Measurements from ENCODE around the gene ATXN1.

The ATXN1 gene

GRCh38 chr6:16327777-16328325 is 433.4 kb downstream of the ATXN1 start:
- Histone ChIP-seq H3K4me1 (ENCODE audit: insufficient read depth, low read length, poor library complexity, severe bottlenecking) (peaks cover 9% of the 10 kb centered on the region), H3K4me2 (ENCODE audit: low read depth, low read length, poor library complexity, severe bottlenecking) (no peak overlapping the region), H3K79me2 (ENCODE audit: insufficient read depth, low read length) (no peaks in the 10 kb centered on the region), H3K9me3 (ENCODE audit: insufficient read depth, low read depth, low read length) (no peaks in the 10 kb centered on the region), H3K4me3 (ENCODE audit: low read length, poor library complexity, severe bottlenecking) (no peak overlapping the region), H3F3A (ENCODE audit: low read depth) (no peaks in the 10 kb centered on the region), H3K9me2 (replicated peaks; ENCODE audit: low read depth, low read length) (no peaks in the 10 kb centered on the region), H3K36me3 (ENCODE audit: insufficient read depth, low read length) (peaks cover 16% of the 10 kb centered on the region; the same call in 1 of the 2 replicates), H3K27me3 (ENCODE audit: insufficient read depth, low read length, poor library complexity, severe bottlenecking) (no peaks in the 10 kb centered on the region), H2AFZ (ENCODE audit: low read length) (no peak overlapping the region), H4K20me1 (ENCODE audit: insufficient read depth, low read length, poor library complexity, severe bottlenecking) (no peaks in the 10 kb centered on the region), H3K9ac (ENCODE audit: low read depth, low read length, poor library complexity, severe bottlenecking) (no peak overlapping the region)
- TF ChIP-seq, protein P1, sequence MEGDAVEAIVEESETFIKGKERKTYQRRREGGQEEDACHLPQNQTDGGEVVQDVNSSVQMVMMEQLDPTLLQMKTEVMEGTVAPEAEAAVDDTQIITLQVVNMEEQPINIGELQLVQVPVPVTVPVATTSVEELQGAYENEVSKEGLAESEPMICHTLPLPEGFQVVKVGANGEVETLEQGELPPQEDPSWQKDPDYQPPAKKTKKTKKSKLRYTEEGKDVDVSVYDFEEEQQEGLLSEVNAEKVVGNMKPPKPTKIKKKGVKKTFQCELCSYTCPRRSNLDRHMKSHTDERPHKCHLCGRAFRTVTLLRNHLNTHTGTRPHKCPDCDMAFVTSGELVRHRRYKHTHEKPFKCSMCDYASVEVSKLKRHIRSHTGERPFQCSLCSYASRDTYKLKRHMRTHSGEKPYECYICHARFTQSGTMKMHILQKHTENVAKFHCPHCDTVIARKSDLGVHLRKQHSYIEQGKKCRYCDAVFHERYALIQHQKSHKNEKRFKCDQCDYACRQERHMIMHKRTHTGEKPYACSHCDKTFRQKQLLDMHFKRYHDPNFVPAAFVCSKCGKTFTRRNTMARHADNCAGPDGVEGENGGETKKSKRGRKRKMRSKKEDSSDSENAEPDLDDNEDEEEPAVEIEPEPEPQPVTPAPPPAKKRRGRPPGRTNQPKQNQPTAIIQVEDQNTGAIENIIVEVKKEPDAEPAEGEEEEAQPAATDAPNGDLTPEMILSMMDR (conservative IDR thresholded peaks at IDR 0.05; ENCODE audit: low read length), result no peak
- TF ChIP-seq EZH2phosphoT487 (IDR thresholded peaks at IDR 0.05; ENCODE audit: borderline replicate concordance), result no peak

- Histone ChIP-seq H2AFZ (ENCODE audit: low read length) (no peak overlapping the region), H3K9ac (ENCODE audit: low read depth, low read length, poor library complexity, severe bottlenecking) (no peak overlapping the region), H3K4me1 (ENCODE audit: insufficient read depth, low read length, poor library complexity, severe bottlenecking) (peaks cover 15% of the 10 kb centered on the region), H3K79me2 (ENCODE audit: insufficient read depth, low read length) (no peaks in the 10 kb centered on the region), H3K9me2 (replicated peaks; ENCODE audit: low read depth, low read length) (no peaks in the 10 kb centered on the region), H3K27me3 (ENCODE audit: insufficient read depth, low read length, poor library complexity, severe bottlenecking) (no peaks in the 10 kb centered on the region), H3F3A (ENCODE audit: low read depth) (no peaks in the 10 kb centered on the region), H3K4me3 (ENCODE audit: low read length, poor library complexity, severe bottlenecking) (no peak overlapping the region), H3K9me3 (ENCODE audit: insufficient read depth, low read depth, low read length) (no peaks in the 10 kb centered on the region), H3K36me3 (ENCODE audit: insufficient read depth, low read length) (peaks cover 16% of the 10 kb centered on the region; the same call in 1 of the 2 replicates), H3K4me2 (ENCODE audit: low read depth, low read length, poor library complexity, severe bottlenecking) (no peak overlapping the region), H4K20me1 (ENCODE audit: insufficient read depth, low read length, poor library complexity, severe bottlenecking) (no peaks in the 10 kb centered on the region)
- TF ChIP-seq, protein P1 (conservative IDR thresholded peaks at IDR 0.05; ENCODE audit: low read length), result no peak
Observed at GRCh38 chr6:16326971-16327776, 434.1 kb downstream of the ATXN1 start.

DNA sequence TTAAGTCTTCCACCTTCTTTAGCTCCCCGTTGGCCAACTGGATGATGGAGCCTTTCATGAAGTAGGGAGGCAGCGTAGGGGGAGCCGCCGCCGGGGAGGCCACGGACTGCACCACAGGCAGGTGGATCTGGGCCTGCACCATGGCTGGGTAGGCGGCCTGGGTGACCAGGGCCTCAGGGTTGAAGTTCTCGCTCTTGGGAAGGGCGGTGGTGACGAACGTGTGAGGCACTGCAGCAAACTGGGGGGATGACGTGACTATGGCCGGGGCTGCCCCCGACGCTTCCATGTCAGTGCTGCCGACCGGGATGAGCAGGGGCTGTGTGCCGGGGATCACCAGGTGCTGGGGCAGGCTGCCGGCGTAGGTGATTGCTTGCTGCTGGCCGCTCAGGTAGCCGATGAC is 434.7 kb downstream of the ATXN1 start:
- H3K9me3 ChIP-seq (ENCODE audit: insufficient read depth, low read depth, low read length), result no peaks in the 10 kb centered on the region
- H3K4me2 ChIP-seq (ENCODE audit: low read depth, low read length, poor library complexity, severe bottlenecking), result no peak overlapping the region
- no peaks in the 10 kb centered on the region for H4K20me1 ChIP-seq (ENCODE audit: insufficient read depth, low read length, poor library complexity, severe bottlenecking)
- H2AFZ ChIP-seq (ENCODE audit: low read length), result no peak overlapping the region
- peaks cover 16% of the 10 kb centered on the region; the same call in 1 of the 2 replicates for H3K36me3 ChIP-seq (ENCODE audit: insufficient read depth, low read length)
- TF ChIP-seq, protein P1 (conservative IDR thresholded peaks at IDR 0.05; ENCODE audit: low read length), result no peak
- TF ChIP-seq EZH2phosphoT487 (IDR thresholded peaks at IDR 0.05; ENCODE audit: borderline replicate concordance), result no peak
- no peaks in the 10 kb centered on the region for H3K27me3 ChIP-seq (ENCODE audit: insufficient read depth, low read length, poor library complexity, severe bottlenecking)
- H3K4me3 ChIP-seq (ENCODE audit: low read length, poor library complexity, severe bottlenecking), result no peak overlapping the region
- no peak overlapping the region for H3K9ac ChIP-seq (ENCODE audit: low read depth, low read length, poor library complexity, severe bottlenecking)
- H3F3A ChIP-seq (ENCODE audit: low read depth), result no peaks in the 10 kb centered on the region
- H3K9me2 ChIP-seq (replicated peaks; ENCODE audit: low read depth, low read length), result no peaks in the 10 kb centered on the region
- H3K4me1 ChIP-seq (ENCODE audit: insufficient read depth, low read length, poor library complexity, severe bottlenecking), result peaks cover 17% of the 10 kb centered on the region
- no peaks in the 10 kb centered on the region for H3K79me2 ChIP-seq (ENCODE audit: insufficient read depth, low read length)

All from Loucy (cell line).